Mesendoderm (in vitro differentiated cells): Measurements from ENCODE around the gene BABAM2.

Source experiments
- DNase-seq: peaks from one replicate; pipeline ENCODE4 v3.0.0; 2013
- H2AK5ac ChIP-seq: 2 replicates; pipeline ENCODE4 v1.6.1; 2013; ENCODE audit warnings: low read length, inconsistent platforms
- H2BK120ac ChIP-seq: 2 replicates; pipeline ENCODE4 v1.6.1; 2013; ENCODE audit warnings: low read depth, mild to moderate bottlenecking, low read length, moderate library complexity, mixed read lengths
- H2BK15ac ChIP-seq: replicated peaks from 2 replicates; pipeline ENCODE4 v1.6.1; 2013; ENCODE audit warnings: low read depth, mild to moderate bottlenecking, moderate library complexity
- H2BK5ac ChIP-seq: 2 replicates; pipeline ENCODE4 v1.6.1; 2013; ENCODE audit warnings: low read length, inconsistent platforms
- H3K18ac ChIP-seq: 2 replicates; pipeline ENCODE4 v1.6.1; 2013; ENCODE audit warnings: mild to moderate bottlenecking, low read length, mixed read lengths
- H3K23ac ChIP-seq: one replicate; pipeline ENCODE4 v1.6.1; 2013; ENCODE audit warnings: low read length
- H3K27ac ChIP-seq: 2 replicates; pipeline ENCODE4 v1.5.1; 2013; ENCODE audit warnings: low read depth, mild to moderate bottlenecking, inconsistent platforms, low read length, moderate library complexity
- H3K27me3 ChIP-seq: 2 replicates; pipeline ENCODE4 v1.6.1; 2013; ENCODE audit warnings: low read length, control low read depth, mild to moderate bottlenecking, inconsistent platforms; ENCODE audit not compliant: insufficient read depth, poor library complexity
- H3K36me3 ChIP-seq: 2 replicates; pipeline ENCODE4 v1.6.1; 2013; ENCODE audit warnings: low read length, inconsistent platforms; ENCODE audit not compliant: control insufficient read depth, insufficient read depth
- H3K4ac ChIP-seq: one replicate; pipeline ENCODE4 v1.6.1; 2013; ENCODE audit warnings: low read depth, mild to moderate bottlenecking, low read length, moderate library complexity
- H3K4me1 ChIP-seq: 2 replicates; pipeline ENCODE4 v1.6.1; 2013; ENCODE audit warnings: low read depth, low read length, inconsistent platforms; ENCODE audit not compliant: control insufficient read depth
- H3K4me2 ChIP-seq: 2 replicates; pipeline ENCODE4 v1.6.1; 2013; ENCODE audit warnings: low read length
- H3K4me3 ChIP-seq: 2 replicates; pipeline ENCODE4 v1.5.1; 2013; ENCODE audit warnings: mild to moderate bottlenecking, low read length
- H3K56ac ChIP-seq: one replicate; pipeline ENCODE4 v1.6.1; 2013; ENCODE audit warnings: low read length
- H3K79me1 ChIP-seq: 2 replicates; pipeline ENCODE4 v1.6.1; 2013; ENCODE audit warnings: low read length, inconsistent platforms
- H3K79me2 ChIP-seq: 2 replicates; pipeline ENCODE4 v1.6.1; 2013; ENCODE audit warnings: mild to moderate bottlenecking, low read length; ENCODE audit not compliant: control insufficient read depth, insufficient read depth
- H3K9ac ChIP-seq: 2 replicates; pipeline ENCODE4 v1.6.1; 2013; ENCODE audit warnings: low read length, inconsistent platforms
- H4K5ac ChIP-seq: one replicate; pipeline ENCODE4 v1.6.1; 2013; ENCODE audit warnings: low read length
- H4K8ac ChIP-seq: one replicate; pipeline ENCODE4 v1.6.1; 2013; ENCODE audit warnings: low read depth, mild to moderate bottlenecking, control low read depth, low read length, moderate library complexity
- WGBS: extraction: QIAGEN DNeasy Blood & Tissue Kit; methylation state at CpG from one replicate; pipeline ENCODE4 v1.1.7; 2013; ENCODE audit warnings: low lambda C conversion rate, missing lambda C conversion rate; ENCODE audit not compliant: insufficient coverage; ENCODE audit errors: extremely low coverage; 5-methylcytosine and 5-hydroxymethylcytosine counted together

Gene BABAM2

GRCh38 chr2:27993950-27994728, 103.6 kb downstream of the BABAM2 start:
- no peak overlapping the region for H3K4me3 ChIP-seq
- no peaks in the 10 kb centered on the region for H3K36me3 ChIP-seq
- no peak overlapping the region for H2BK5ac ChIP-seq
- no peak overlapping the region for H3K4ac ChIP-seq
- H3K4me2 ChIP-seq, result no peak overlapping the region
- no peak overlapping the region for H2BK15ac ChIP-seq
- H3K56ac ChIP-seq, result no peak overlapping the region
- H2BK120ac ChIP-seq, result no peak overlapping the region
- no peak overlapping the region for H2AK5ac ChIP-seq
- no peaks in the 10 kb centered on the region for H3K79me1 ChIP-seq
- no peak overlapping the region for H4K8ac ChIP-seq
- H4K5ac ChIP-seq, result no peak overlapping the region
- no peak for DNase-seq
- H3K27ac ChIP-seq, result no peak overlapping the region
- H3K18ac ChIP-seq, result no peak overlapping the region
- H3K4me1 ChIP-seq, result no peaks in the 10 kb centered on the region
- no peaks in the 10 kb centered on the region for H3K79me2 ChIP-seq
- no CpG with 5 or more reads among the region's 5 CpGs for WGBS
- H3K9ac ChIP-seq, result no peak overlapping the region
- H3K23ac ChIP-seq, result no peak overlapping the region
- no peaks in the 10 kb centered on the region for H3K27me3 ChIP-seq

- Histone ChIP-seq H3K18ac (no peak overlapping the region), H4K5ac (no peak overlapping the region), H3K79me1 (no peaks in the 10 kb centered on the region), H3K4me3 (no peak overlapping the region), H2BK15ac (no peak overlapping the region), H3K27ac (no peak overlapping the region), H3K79me2 (no peaks in the 10 kb centered on the region), H3K56ac (no peak overlapping the region), H3K36me3 (no peaks in the 10 kb centered on the region), H2BK120ac (no peak overlapping the region), H2BK5ac (no peak overlapping the region), H4K8ac (no peak overlapping the region), H2AK5ac (no peak overlapping the region), H3K27me3 (no peaks in the 10 kb centered on the region), H3K9ac (no peak overlapping the region), H3K4ac (no peak overlapping the region), H3K4me2 (no peak overlapping the region), H3K23ac (no peak overlapping the region), H3K4me1 (no peaks in the 10 kb centered on the region)
- no CpG with 5 or more reads among the region's 5 CpGs for WGBS
- DNase-seq, result no peak
Measured at GRCh38 chr2:27996156-27996922, 105.8 kb downstream of the BABAM2 start.

GRCh38 chr2:28000287-28000686, 109.8 kb downstream of the BABAM2 start:
- no peak overlapping the region for H3K4me2 ChIP-seq
- no peaks in the 10 kb centered on the region for H3K79me1 ChIP-seq
- H3K79me2 ChIP-seq, result no peaks in the 10 kb centered on the region
- no peak overlapping the region for H3K23ac ChIP-seq
- H2BK5ac ChIP-seq, result no peak overlapping the region
- no peak overlapping the region for H3K27ac ChIP-seq
- H2BK15ac ChIP-seq, result no peak overlapping the region
- H3K56ac ChIP-seq, result no peak overlapping the region
- H3K9ac ChIP-seq, result no peak overlapping the region
- no peak overlapping the region for H3K4ac ChIP-seq
- H3K4me1 ChIP-seq, result no peaks in the 10 kb centered on the region
- H4K5ac ChIP-seq, result no peak overlapping the region
- no peak overlapping the region for H3K4me3 ChIP-seq
- no peak overlapping the region for H2BK120ac ChIP-seq
- no peaks in the 10 kb centered on the region for H3K27me3 ChIP-seq
- no peak overlapping the region for H4K8ac ChIP-seq
- DNase-seq, result no peak
- H3K36me3 ChIP-seq, result no peaks in the 10 kb centered on the region
- no peak overlapping the region for H3K18ac ChIP-seq
- H2AK5ac ChIP-seq, result no peak overlapping the region

GRCh38 chr2:28002181-28002580, 111.7 kb downstream of the BABAM2 start:
- Histone ChIP-seq H3K79me1 (no peaks in the 10 kb centered on the region), H3K79me2 (no peaks in the 10 kb centered on the region), H3K36me3 (no peaks in the 10 kb centered on the region), H3K4me1 (no peaks in the 10 kb centered on the region), H3K4me3 (no peak overlapping the region), H3K9ac (no peak overlapping the region), H4K8ac (no peak overlapping the region), H3K56ac (no peak overlapping the region), H3K27ac (no peak overlapping the region), H3K4me2 (no peak overlapping the region), H3K18ac (no peak overlapping the region), H2BK120ac (no peak overlapping the region), H4K5ac (no peak overlapping the region), H3K23ac (no peak overlapping the region), H3K4ac (no peak overlapping the region), H2AK5ac (no peak overlapping the region), H2BK5ac (no peak overlapping the region), H3K27me3 (no peaks in the 10 kb centered on the region), H2BK15ac (no peak overlapping the region)
- WGBS, result no CpG with 5 or more reads among the region's 2 CpGs
- DNase-seq, result no peak

- H3K4me2 ChIP-seq, result no peak overlapping the region
- no peaks in the 10 kb centered on the region for H3K27me3 ChIP-seq
- no peak overlapping the region for H4K5ac ChIP-seq
- no peak overlapping the region for H3K27ac ChIP-seq
- no peaks in the 10 kb centered on the region for H3K4me1 ChIP-seq
- H3K56ac ChIP-seq, result no peak overlapping the region
- no peaks in the 10 kb centered on the region for H3K79me1 ChIP-seq
- WGBS, result no CpG with 5 or more reads among the region's 2 CpGs
- no peak overlapping the region for H2BK15ac ChIP-seq
- H3K23ac ChIP-seq, result no peak overlapping the region
- H3K36me3 ChIP-seq, result no peaks in the 10 kb centered on the region
- H2BK120ac ChIP-seq, result no peak overlapping the region
- H3K4ac ChIP-seq, result no peak overlapping the region
- H3K9ac ChIP-seq, result no peak overlapping the region
- H3K79me2 ChIP-seq, result no peaks in the 10 kb centered on the region
- no peak overlapping the region for H2BK5ac ChIP-seq
- H2AK5ac ChIP-seq, result no peak overlapping the region
- DNase-seq, result no peak
- no peak overlapping the region for H4K8ac ChIP-seq
- H3K18ac ChIP-seq, result no peak overlapping the region
- no peak overlapping the region for H3K4me3 ChIP-seq
Measured at GRCh38 chr2:28004086-28004485, 113.6 kb downstream of the BABAM2 start.
